Pancreas (tissue), 10 donors: ENCODE data around the gene ZNF169. TPM values are rescaled to one million over a fixed set of nuclear protein-coding genes. Genes with fewer than 3 reads are reported as not detected.
"Not testable (repeated sequence)": the region's sequence is repeated elsewhere in the genome, so short reads cannot be mapped to it uniquely, and the experiment has no call there.

Source experiments
- ATAC-seq, 4 donors: fragments of 200-7000 bp; cut with Tn5 transposase; one replicate each; pipeline versions ENCODE4 v1.8.0 to v1.9.1; 2020; ENCODE audit warnings: mild to moderate bottlenecking in 4 of 4, moderate library complexity in 4 of 4
- DNase-seq, 6 donors: peaks; one replicate each; pipeline ENCODE4 v3.0.0-alpha.2; 2020
- FAIRE-seq: peaks from 2 replicates; lab custom pipeline; 2012; peaks lifted over from hg19 to GRCh38; lab: Jason Lieb, UNC
- H3K27ac ChIP-seq, 4 donors: fragments of 200-600 bp; sonication (generic); 1 replicate in 3 of 4; 2 replicates in 1 of 4; pipeline versions ENCODE4 v1.5.0 to v1.8.0; 2020
- H3K27me3 ChIP-seq, 4 donors: fragments of 200-600 bp; one replicate each; pipeline ENCODE4 v1.8.0; 2021
- H3K36me3 ChIP-seq, 3 donors: fragments of 200-600 bp; sonication (generic) in 1 of 3; one replicate each; pipeline versions ENCODE4 v1.5.0 to v1.8.0; 2020 to 2021
- H3K4me1 ChIP-seq, 3 donors: fragments of 200-600 bp; one replicate each; pipeline ENCODE4 v1.8.0; 2021
- H3K4me3 ChIP-seq, 4 donors: fragments of 200-600 bp; sonication (generic) in 2 of 4; one replicate each; pipeline versions ENCODE4 v1.5.0 to v1.8.0; 2020 to 2021
- H3K9me3 ChIP-seq, 4 donors: fragments of 200-600 bp; one replicate each; pipeline ENCODE4 v1.8.0; 2021
- CTCF ChIP-seq, 4 donors: fragments of 200-600 bp; sonication (generic) in 3 of 4; IDR thresholded peaks; one replicate each; pipeline versions ENCODE4 v1.5.0 to v1.8.0; 2021; ENCODE audit warnings: antibody characterized with exemption in 4 of 4
- WGBS, 2 donors: extraction: QIAGEN DNeasy Blood & Tissue Kit; methylation state at CpG; one replicate each; pipeline ENCODE4 v1.1.7; 2013; 5-methylcytosine and 5-hydroxymethylcytosine counted together
- intact Hi-C, 3 donors: fragments of 100-400 bp; cut with DNase I; formaldehyde crosslinking; loops; one replicate each; pipeline versions ENCODE4 v1.11.1 to v1.14.2; 2022
- polyA plus RNA-seq, 2 donors: library from polyadenylated mRNA; stranded (reverse); fragments of 200-250 nt; gene quantifications; one replicate each; pipeline ENCODE4 v1.2.3, GENCODE V29; 2013
- total RNA-seq, 6 donors: library from RNA; stranded (reverse); fragmentation: NEBNext Ultra II Directional in 4 of 6; extraction: Animal tissue kit (Norgen Biotek cat#: 25700) in 4 of 6; gene quantifications; one replicate each; pipeline versions ENCODE4 v1.2.1 to v1.2.4, GENCODE V29; 2021 to 2023
- donor health status: healthy with polysubstance abuse.
- donor health status: DM: no; HTN: no; CAD: no; lungs with moderate emphysema.
- donor health status: DM: no; HTN: no; CAD: no.
- donor health status: control.
- donor health status: control.
- donor health status: Bipolar disorder and iron deficiency.
- donor health status: DM: yes; HTN: yes; CAD: no.
- donor health status: DM: no; HTN: no; CAD: no.
- donor health status: DM: no; HTN: no; CAD: no.
- donor health status: DM: yes; HTN: yes; CAD: no.

ZNF169 gene
- total and polyA plus RNA-seq, 8 donors, result 1.2 to 3.2 (median 2.5) TPM

GRCh38 chr9:94245651-94246050, 13.4 kb upstream of the ZNF169 start:
- Histone ChIP-seq H3K4me3 (no peak overlapping the region), H3K9me3 (no peaks in the 10 kb centered on the region), H3K27me3 (no peaks in the 10 kb centered on the region), H3K36me3 (no peaks in the 10 kb centered on the region), H3K4me1 (no peaks in the 10 kb centered on the region), H3K27ac (no peak overlapping the region)
- intact Hi-C loops, result no loop called here
- ATAC-seq, result no peak
- no peak for TF ChIP-seq CTCF (IDR thresholded peaks at IDR 0.05)
- no peak for FAIRE-seq
- no peak for DNase-seq
- 76 to 83% methylated on average over 2 of the region's 2 CpGs for WGBS, 2 donors

GRCh38 chr9:94250456-94250855, 8.6 kb upstream of the ZNF169 start:
- H3K4me1 ChIP-seq, result no peaks in the 10 kb centered on the region
- intact Hi-C loops, result no loop called here
- H3K9me3 ChIP-seq, result no peaks in the 10 kb centered on the region
- WGBS, 2 donors, result 65 to 68% methylated on average over 4 of the region's 4 CpGs
- TF ChIP-seq CTCF (IDR thresholded peaks at IDR 0.05), result no peak
- ATAC-seq (no peak), FAIRE-seq (no peak), DNase-seq (no peak)
- no peak overlapping the region for H3K27ac ChIP-seq
- H3K4me3 ChIP-seq, result no peak overlapping the region
- no peaks in the 10 kb centered on the region for H3K27me3 ChIP-seq
- no peaks in the 10 kb centered on the region for H3K36me3 ChIP-seq

- Histone ChIP-seq H3K27me3 (no peaks in the 10 kb centered on the region), H3K27ac (no peak overlapping the region), H3K4me3 (no peak overlapping the region), H3K36me3 (no peaks in the 10 kb centered on the region), H3K9me3 (no peaks in the 10 kb centered on the region), H3K4me1 (peaks cover 0 to 4% (median 0%) of the 10 kb centered on the region in 3 donors)
- WGBS, 2 donors, result 50 to 64% methylated on average over 2 of the region's 2 CpGs
- FAIRE-seq, result no peak
- intact Hi-C loops, result no loop called here
- TF ChIP-seq CTCF (IDR thresholded peaks at IDR 0.05), result no peak
- ATAC-seq, result no peak
- no peak for DNase-seq
Observed at GRCh38 chr9:94256007-94256406, 3.1 kb upstream of the ZNF169 start.

GRCh38 chr9:94265626-94266402, 6.7 kb downstream of the ZNF169 start:
- H3K36me3 ChIP-seq, H3K27ac ChIP-seq, H3K4me1 ChIP-seq, H3K27me3 ChIP-seq, intact Hi-C loops, FAIRE-seq, ATAC-seq, H3K9me3 ChIP-seq, DNase-seq, H3K4me3 ChIP-seq: not testable (repeated sequence)
- 82 to 88% methylated on average over 3 of the region's 3 CpGs for WGBS, 2 donors

GRCh38 chr9:94269264-94269663, 10.2 kb downstream of the ZNF169 start:
- FAIRE-seq (no peak), ATAC-seq (no peak), DNase-seq (no peak)
- intact Hi-C loops, result no loop called here
- H3K36me3 ChIP-seq, result no peaks in the 10 kb centered on the region
- H3K4me3 ChIP-seq, result no peak overlapping the region
- peaks cover 0 to 4% (median 0%) of the 10 kb centered on the region in 3 donors for H3K4me1 ChIP-seq
- no peaks in the 10 kb centered on the region for H3K9me3 ChIP-seq
- TF ChIP-seq CTCF (IDR thresholded peaks at IDR 0.05), result no peak
- no peak overlapping the region for H3K27ac ChIP-seq
- 80 to 84% methylated on average over 8 of the region's 8 CpGs for WGBS, 2 donors
- no peaks in the 10 kb centered on the region for H3K27me3 ChIP-seq
